Glutamatergic neuron (in vitro differentiated cells): Measurements from ENCODE around the gene TANGO2. TPM values are rescaled to one million over a fixed set of nuclear protein-coding genes. Genes with fewer than 3 reads are reported as not detected.

Source experiments
- DNase-seq: peaks from one replicate; pipeline ENCODE4 v3.0.0; 2022
- H3K27ac Mint-ChIP-seq: one replicate; pipeline ENCODE4 v1.8.0; 2020; ENCODE audit warnings: mild to moderate bottlenecking, mixed read lengths, inconsistent platforms; ENCODE audit not compliant: unreplicated experiment
- H3K27me3 Mint-ChIP-seq: one replicate; pipeline ENCODE4 v1.8.0; 2020; ENCODE audit warnings: mild to moderate bottlenecking, moderate library complexity, mixed read lengths, inconsistent platforms; ENCODE audit not compliant: unreplicated experiment
- H3K36me3 Mint-ChIP-seq: one replicate; pipeline ENCODE4 v1.8.0; 2020; ENCODE audit warnings: mild to moderate bottlenecking, mixed read lengths, inconsistent platforms; ENCODE audit not compliant: unreplicated experiment
- H3K4me1 Mint-ChIP-seq: one replicate; pipeline ENCODE4 v1.8.0; 2020; ENCODE audit warnings: mild to moderate bottlenecking, low read depth, mixed read lengths, inconsistent platforms; ENCODE audit not compliant: unreplicated experiment
- H3K4me3 Mint-ChIP-seq: one replicate; pipeline ENCODE4 v1.8.0; 2020; ENCODE audit warnings: mild to moderate bottlenecking, mixed read lengths, inconsistent platforms; ENCODE audit not compliant: unreplicated experiment
- H3K9me3 Mint-ChIP-seq: one replicate; pipeline ENCODE4 v1.8.0; 2020; ENCODE audit warnings: mild to moderate bottlenecking, moderate library complexity, mixed read lengths, inconsistent platforms; ENCODE audit not compliant: unreplicated experiment
- CTCF ChIP-seq: fragments of 200-600 bp; sonication (generic); IDR thresholded peaks from one replicate; pipeline ENCODE4 v1.5.0; 2021; ENCODE audit not compliant: partially characterized antibody, unreplicated experiment
- total RNA-seq: library from RNA; stranded (reverse); fragmentation: NEBNext Ultra II Directional; extraction: Animal tissue kit (Norgen Biotek cat#: 25700); gene quantifications from one replicate; pipeline ENCODE4 v1.2.1, GENCODE V29; 2021; ENCODE audit not compliant: unreplicated experiment

TANGO2 gene
- total RNA-seq, 1 donor from 2014 or later, result 31.8 TPM

DNA sequence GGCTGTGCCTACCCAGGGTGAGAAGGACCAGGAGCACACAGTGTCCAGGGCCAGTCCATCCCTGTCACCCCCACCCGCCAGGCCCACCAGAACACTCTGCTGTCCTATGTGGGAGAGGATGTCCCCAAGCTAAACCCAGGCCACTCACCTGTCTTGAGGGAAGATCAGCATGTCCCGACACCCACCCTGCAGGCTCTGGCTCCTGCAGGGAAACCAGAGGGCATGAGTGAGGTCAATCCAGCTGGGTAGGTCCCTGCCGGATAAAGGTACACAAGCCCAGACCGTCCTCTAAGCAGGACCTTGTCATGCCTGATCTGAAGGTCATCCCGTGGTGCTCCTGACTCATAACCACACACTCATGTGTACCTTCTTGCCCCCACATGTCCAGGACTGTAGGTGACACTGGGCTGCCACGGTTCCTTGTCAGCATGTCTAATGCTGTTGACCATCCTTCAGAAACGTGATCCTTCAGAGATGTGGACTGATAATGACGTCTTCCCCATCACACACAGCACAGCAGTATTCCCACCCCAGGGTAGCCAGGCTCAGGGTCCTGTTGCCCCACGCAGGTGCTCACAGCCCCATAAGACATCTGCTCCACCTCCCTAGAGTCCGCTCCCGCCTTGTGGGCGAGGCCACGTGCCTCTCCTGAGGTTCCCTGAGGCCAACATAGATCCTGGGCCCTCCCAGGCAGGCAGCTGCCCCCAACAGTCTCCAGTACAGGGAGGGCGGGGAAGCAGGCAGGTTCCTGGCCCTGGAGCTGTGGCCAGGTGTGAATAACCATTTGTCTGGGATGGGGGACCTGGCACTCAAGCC is 10.4 kb upstream of the TANGO2 start:
- Mint-ChIP-seq H3K27me3 (peaks cover 2% of the 10 kb centered on the region), H3K4me1 (peaks cover 14% of the 10 kb centered on the region), H3K4me3 (peak overlapping the region; percentile 49), H3K36me3 (peaks cover 4% of the 10 kb centered on the region), H3K9me3 (peaks cover 10% of the 10 kb centered on the region), H3K27ac (peak overlapping the region; percentile 59)
- no peak for TF ChIP-seq CTCF
- peak; percentile 15 for DNase-seq

DNA sequence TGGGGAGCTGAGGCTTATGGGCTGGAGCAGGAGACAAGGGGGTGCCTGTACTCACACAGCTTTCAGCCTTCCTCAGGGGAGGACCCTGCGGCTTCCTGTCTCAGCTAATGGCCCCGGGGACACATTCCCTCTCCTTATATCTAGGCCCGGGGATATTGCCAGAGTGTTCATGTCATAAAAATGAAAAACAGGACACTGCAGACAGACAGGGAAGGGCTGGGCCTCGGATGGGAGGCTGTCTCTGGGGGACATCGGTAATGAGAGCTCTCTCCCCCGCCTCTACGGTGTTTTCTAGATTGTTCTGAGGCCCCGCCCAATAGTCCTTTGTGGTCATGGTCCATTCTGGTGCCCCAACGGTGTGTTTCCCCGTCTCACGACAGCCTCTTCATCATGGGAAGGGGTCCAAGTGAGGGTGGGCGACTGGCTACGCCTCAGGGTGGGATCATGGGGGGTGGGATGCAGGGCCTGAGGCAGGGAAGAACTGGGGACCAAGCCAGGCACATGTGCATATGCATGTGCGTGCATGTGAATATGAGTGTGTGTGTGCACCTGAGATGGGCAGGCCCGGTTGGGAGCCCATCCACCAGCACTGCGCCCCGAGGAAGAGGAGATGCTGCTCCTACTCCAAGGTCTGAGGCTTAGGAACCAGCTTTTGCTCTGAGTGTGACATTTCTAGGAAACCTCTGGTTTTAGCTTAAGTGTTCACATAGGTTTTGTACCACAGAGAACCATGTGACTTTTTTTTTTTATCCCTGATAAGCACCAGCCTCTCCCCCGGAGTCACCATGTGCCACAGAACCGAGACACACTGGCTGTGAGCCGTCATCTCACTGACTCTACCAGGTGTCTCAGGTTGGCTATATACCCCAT is 9.6 kb upstream of the TANGO2 start:
- peak; percentile 13 for DNase-seq
- no peak overlapping the region for H3K27ac Mint-ChIP-seq
- peaks cover 14% of the 10 kb centered on the region for H3K4me1 Mint-ChIP-seq
- no peaks in the 10 kb centered on the region for H3K36me3 Mint-ChIP-seq
- peaks cover 2% of the 10 kb centered on the region for H3K27me3 Mint-ChIP-seq
- H3K9me3 Mint-ChIP-seq, result peaks cover 10% of the 10 kb centered on the region
- no peak for TF ChIP-seq CTCF
- no peak overlapping the region for H3K4me3 Mint-ChIP-seq

DNA sequence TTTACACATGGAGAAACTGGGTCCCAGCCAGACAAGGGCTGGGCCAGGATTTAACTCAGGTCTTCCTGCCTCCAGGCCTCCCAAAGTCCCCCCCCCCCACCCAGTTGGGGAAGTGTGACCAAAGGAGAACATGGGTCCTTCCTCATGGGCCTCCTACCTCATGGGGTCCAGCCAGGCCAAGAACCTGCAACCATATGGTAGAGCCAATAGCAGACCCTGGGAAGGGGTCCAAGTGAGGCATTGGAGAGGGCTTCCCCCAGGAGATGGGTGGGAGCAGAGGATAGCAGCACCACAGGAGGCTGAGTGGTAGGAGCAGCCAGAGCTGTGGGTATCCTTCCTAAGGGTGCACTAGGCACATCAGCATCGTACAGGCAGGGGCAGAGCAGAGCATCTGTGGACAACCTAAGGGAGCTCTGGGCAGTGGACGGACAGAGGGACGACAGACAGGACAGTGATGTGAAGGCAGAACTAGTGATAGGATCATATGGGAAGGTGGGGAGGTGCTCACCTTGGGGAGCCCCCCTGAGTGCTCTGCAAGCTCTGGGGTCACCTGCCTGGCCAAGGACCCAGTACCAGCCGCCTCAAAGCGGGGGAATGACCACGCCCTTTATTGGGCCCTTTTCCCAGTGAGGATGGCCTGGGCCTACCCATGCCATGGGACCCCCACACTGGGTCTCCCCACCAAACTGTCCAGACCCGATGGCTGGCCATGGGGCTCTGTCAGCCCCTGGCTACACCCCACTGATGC is 8.7 kb upstream of the TANGO2 start:
- Mint-ChIP-seq H3K9me3 (peaks cover 10% of the 10 kb centered on the region), H3K36me3 (no peaks in the 10 kb centered on the region), H3K4me3 (peak overlapping the region; percentile 52), H3K4me1 (peaks cover 14% of the 10 kb centered on the region), H3K27ac (peak overlapping the region; percentile 22), H3K27me3 (peaks cover 4% of the 10 kb centered on the region)
- no peak for TF ChIP-seq CTCF
- DNase-seq, result no peak

GRCh38 chr22:20012741-20013331 is 8.1 kb upstream of the TANGO2 start:
- Mint-ChIP-seq H3K4me1 (peaks cover 16% of the 10 kb centered on the region), H3K36me3 (no peaks in the 10 kb centered on the region), H3K4me3 (no peak overlapping the region), H3K27me3 (peaks cover 4% of the 10 kb centered on the region), H3K9me3 (peaks cover 14% of the 10 kb centered on the region), H3K27ac (no peak overlapping the region)
- no peak for DNase-seq
- TF ChIP-seq CTCF, result no peak
